HEK293 (cell line): ENCODE measurements around the gene EAF2.

Source experiments
- CTCF ChIP-seq: fragments of 450-650 bp; formaldehyde crosslinking; IDR thresholded peaks from 2 replicates; pipeline ENCODE4 v1.5.1; 2016; ENCODE audit warnings: missing biosample characterization, missing genetic modification characterization
- PRDM1 ChIP-seq: fragments of 450-650 bp; formaldehyde crosslinking; IDR thresholded peaks from 2 replicates; pipeline ENCODE4; 2016; ENCODE audit warnings: missing biosample characterization, missing genetic modification characterization
- TSHZ1 ChIP-seq: fragments of 450-650 bp; formaldehyde crosslinking; IDR thresholded peaks from 2 replicates; pipeline ENCODE4 v1.5.1; 2016; ENCODE audit warnings: missing biosample characterization, missing genetic modification characterization, borderline replicate concordance
- YY2 ChIP-seq: fragments of 450-650 bp; formaldehyde crosslinking; IDR thresholded peaks from 2 replicates; pipeline ENCODE4 v1.5.1; 2016; ENCODE audit warnings: missing biosample characterization, missing genetic modification characterization
- ZNF23 ChIP-seq: fragments of 450-650 bp; formaldehyde crosslinking; IDR thresholded peaks from 2 replicates; pipeline ENCODE4 v1.5.1; 2016; ENCODE audit warnings: missing biosample characterization, missing genetic modification characterization, borderline replicate concordance
- ZNF24 ChIP-seq: fragments of 450-650 bp; formaldehyde crosslinking; IDR thresholded peaks from 2 replicates; pipeline ENCODE4 v1.5.1; 2016; ENCODE audit warnings: missing biosample characterization, missing genetic modification characterization
- ZNF558 ChIP-seq: fragments of 450-650 bp; formaldehyde crosslinking; IDR thresholded peaks from 2 replicates; pipeline ENCODE4 v1.5.1; 2016; ENCODE audit warnings: missing biosample characterization, missing genetic modification characterization
- ZNF600 ChIP-seq: fragments of 450-650 bp; formaldehyde crosslinking; IDR thresholded peaks from 2 replicates; pipeline ENCODE4 v1.5.1; 2016; ENCODE audit warnings: missing biosample characterization, missing genetic modification characterization

GRCh38 chr3:121870717-121871116 is 35.7 kb downstream of the EAF2 start:
- no peak for TF ChIP-seq TSHZ1 (tag by site-specific recombination)
- no peak for TF ChIP-seq ZNF23 (tag by site-specific recombination)
- TF ChIP-seq PRDM1: no peak
- TF ChIP-seq YY2 (tag by site-specific recombination): no peak
- TF ChIP-seq CTCF (tag by site-specific recombination): no peak
- TF ChIP-seq ZNF558 (tag by site-specific recombination): no peak
- no peak for TF ChIP-seq ZNF600 (tag by site-specific recombination)
- TF ChIP-seq ZNF24: no peak
